GM12892 (cell line): ENCODE results near the gene PAK2. TPM values are rescaled to one million over a fixed set of nuclear protein-coding genes. Genes with fewer than 3 reads are reported as not detected.

ENCODE experiments used
- DNase-seq: peaks from one replicate; pipeline ENCODE4 v3.0.0; 2011; ENCODE audit not compliant: insufficient read length
- FAIRE-seq: peaks from 2 replicates; lab custom pipeline; 2011; peaks lifted over from hg19 to GRCh38; lab: Jason Lieb, UNC
- POLR2A ChIP-seq: IDR thresholded peaks from 2 replicates; pipeline ENCODE4 v1.6.1; 2011; ENCODE audit warnings: low read depth, low read length, control low read depth
- POLR2AphosphoS5 ChIP-seq: IDR thresholded peaks from 2 replicates; pipeline ENCODE4 v1.6.1; 2011; ENCODE audit warnings: low read depth, low read length, control low read depth
- TAF1 ChIP-seq: IDR thresholded peaks from 2 replicates; pipeline ENCODE4 v1.6.1; 2011; ENCODE audit warnings: low read depth, mild to moderate bottlenecking, control low read depth, low read length, borderline replicate concordance
- polyA plus RNA-seq: library from polyadenylated mRNA; unstranded; fragments of >200 nt; gene quantifications from one replicate; pipeline ENCODE4 v1.2.1, GENCODE V29; 2012; ENCODE audit warnings: missing spikeins, inconsistent platforms; ENCODE audit not compliant: missing spikeins

The PAK2 gene
- 30.3 TPM for polyA plus RNA-seq

DNA sequence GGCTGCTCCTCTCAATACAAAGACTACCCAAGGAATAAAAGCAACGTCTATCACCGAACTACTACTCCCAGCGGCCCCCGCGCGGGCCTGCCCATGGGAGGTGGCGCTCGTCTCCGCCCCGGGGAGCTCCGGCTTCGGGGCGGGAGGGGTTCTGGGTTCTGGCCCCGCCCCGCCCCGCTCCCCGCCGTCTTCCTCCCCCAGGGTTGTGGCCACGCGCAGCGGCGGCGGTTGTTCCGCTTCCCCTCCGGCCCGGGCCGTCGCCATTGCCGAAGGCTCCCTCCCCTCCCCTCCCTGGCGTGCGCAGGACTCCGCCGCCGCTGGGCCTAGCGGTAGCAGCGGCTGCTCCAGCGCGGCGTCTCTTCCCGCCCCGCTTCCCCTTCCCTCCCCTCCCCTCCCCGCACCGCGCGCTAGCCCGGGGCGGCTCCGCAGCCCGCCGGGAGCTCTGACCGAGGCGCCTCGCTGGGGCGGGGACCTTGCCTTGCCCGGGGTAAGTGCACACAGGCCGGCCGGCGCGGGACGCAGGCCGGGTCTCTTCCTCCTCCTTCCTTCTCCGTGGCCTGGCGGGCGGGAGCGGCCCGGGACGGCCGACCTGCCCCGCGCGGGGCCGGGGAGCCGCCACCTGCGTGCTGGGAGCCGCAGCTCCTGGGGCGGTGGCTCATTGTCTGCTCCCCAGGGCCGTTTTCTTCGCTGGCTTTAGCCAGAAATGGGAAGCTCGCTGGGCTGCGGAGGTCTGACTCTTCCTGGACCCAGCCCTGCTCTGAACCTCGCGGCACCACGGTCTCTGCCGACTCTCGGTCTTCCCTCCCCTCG, at the start of gene PAK2:
Gene PAK2 (plus strand): TSS at position 187 of the 810 bp plus-strand sequence. CDS start 42,790 bp downstream, outside the sequence.
- DNase-seq, result peak; percentile 80
- TF ChIP-seq POLR2A (0 out of 2 replicates have a peak, but pooled peaks have one; percentile 0), TAF1 (peak; percentile 68; the same call in 1 of the 2 replicates), POLR2AphosphoS5 (peak; percentile 61)
- peak; percentile 96 for FAIRE-seq

DNA sequence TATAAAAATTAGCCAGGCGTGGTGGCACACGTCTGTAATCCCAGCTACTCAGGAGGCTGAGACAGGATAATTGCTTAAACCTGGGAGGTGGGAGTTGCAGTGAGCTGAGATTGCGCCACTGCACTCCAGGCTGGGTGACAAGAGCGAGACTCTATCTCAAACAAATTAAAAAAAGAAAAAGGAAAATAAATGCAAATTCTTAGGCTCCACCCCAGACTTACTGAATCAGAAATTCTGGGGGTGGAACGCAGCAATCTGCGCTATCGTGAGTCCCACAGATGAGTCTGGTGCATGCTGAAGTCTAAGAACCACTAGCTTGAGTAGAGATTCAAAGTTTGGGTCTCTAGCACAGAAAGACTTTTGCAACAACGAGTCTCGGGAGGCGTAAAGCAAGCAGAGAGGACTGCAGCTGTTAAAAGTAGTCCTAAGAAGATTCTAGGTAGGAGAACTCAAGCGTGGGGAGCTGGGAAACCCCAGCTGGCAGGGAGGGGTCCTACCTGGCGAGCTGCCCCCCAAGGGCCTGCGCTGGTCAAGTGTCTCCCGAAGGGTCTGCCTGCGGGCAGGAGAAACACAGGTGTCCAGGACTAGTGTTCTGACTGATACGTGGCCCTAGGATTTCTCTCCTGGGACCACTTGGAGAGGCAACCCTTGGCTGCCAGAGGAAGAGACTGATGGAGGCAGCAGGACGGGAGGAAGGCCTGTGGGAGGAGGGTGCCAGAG, 49.6 kb upstream of the PAK2 start:
- DNase-seq (no peak), FAIRE-seq (no peak)
- no peak for TF ChIP-seq TAF1
- no peak for TF ChIP-seq POLR2AphosphoS5
- no peak for TF ChIP-seq POLR2A

DNA sequence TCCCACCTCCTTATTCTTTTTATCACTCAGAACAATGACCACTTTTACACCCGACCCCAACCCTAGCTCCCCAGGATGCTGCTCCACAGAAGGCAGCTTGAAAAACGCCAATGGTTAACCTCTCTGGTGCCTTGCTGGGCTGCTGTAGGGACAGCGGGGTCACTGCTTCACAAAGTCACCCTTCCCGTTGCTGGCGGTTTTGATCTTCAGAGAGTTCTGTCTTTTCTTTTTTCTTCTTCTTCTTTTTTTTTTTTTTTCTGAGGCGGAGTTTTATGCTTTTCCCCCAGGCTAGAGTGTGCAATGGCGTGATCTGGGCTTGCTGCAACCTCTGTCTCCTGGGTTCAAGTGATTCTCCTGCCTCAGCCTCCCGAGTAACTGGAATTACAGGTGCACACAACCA, 48.3 kb upstream of the PAK2 start:
- FAIRE-seq, result no peak
- TF ChIP-seq TAF1, result no peak
- no peak for TF ChIP-seq POLR2AphosphoS5
- no peak for TF ChIP-seq POLR2A

DNA sequence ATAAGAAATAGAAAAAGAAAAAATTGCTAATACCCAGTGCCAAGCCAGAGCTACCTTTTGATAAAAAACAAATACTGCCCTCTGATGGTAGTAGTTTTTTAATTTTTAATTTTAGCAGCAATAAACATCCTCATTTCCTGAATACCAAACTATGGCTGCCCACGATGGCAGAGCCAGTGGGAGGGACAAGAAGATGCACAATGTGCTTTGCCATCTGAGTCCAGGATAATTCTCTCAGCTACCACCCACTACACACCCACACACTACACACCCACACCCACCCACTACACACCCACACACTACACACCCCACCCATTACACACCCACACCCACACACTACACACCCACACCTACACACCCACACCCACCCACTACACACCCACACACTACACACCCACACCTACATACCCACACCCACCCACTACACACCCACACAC, 45.4 kb upstream of the PAK2 start:
- no peak for TF ChIP-seq POLR2A
- no peak for TF ChIP-seq POLR2AphosphoS5
- DNase-seq, result no peak
- FAIRE-seq, result peak; percentile 40

More for the DNA sequence above, 48.3 kb upstream of the PAK2 start:
- DNase-seq, result no peak

DNA sequence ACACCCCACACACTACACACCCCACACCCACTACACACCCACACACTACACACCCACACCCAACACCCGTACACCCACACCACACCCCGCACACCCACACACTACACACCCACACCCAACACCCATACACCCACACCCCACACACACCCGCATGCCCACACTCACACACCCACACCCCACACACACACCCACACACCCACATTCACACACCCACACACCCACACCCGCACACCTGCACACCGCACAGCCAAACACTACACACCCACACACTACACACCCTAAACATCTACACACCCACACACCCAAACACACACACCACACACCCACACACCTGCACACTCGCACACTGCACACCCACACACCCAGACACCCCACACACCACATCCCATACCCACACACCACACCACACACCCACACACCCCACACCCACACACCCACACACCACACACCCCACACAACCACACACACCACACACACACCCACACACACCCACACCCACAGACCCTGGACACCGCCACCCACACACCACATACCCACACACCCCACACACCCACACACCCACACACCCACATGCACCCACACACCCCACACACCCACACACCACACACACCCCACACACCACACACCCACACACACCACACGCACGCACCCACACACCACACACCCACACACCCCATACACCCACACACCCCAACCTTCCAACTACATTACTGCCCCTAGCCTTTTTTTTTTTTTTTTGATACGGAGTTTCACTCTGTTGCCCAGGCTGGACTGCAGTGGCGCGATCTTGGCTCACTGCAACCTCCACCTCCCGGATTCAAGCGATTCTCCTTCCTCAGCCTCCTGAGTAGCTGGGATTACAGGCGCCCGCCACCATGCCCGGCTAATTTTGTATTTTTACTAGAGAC, 44.5 kb upstream of the PAK2 start:
- TF ChIP-seq POLR2A (no peak), TAF1 (no peak), POLR2AphosphoS5 (no peak)
- no peak for FAIRE-seq
- no peak for DNase-seq

DNA sequence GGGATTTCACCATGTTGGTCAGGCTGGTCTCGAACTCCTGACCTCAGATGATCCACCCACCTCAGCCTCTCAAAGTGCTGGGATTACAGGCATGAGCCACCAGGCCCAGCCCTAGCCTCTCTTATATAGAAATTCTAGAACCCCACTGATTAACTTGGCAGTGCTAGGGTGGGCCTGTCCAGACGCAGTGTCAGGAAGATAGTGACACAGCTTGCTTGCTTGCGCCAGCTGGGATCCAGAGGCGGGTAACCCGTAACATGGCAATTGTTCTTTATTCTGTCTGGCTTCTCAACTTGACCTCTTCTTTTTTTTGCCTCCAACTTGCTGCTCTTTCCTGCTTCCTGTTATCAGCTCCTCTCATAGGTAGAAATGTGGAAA, 43.8 kb upstream of the PAK2 start:
- TF ChIP-seq POLR2A, result no peak
- TF ChIP-seq POLR2AphosphoS5, result no peak
- no peak for TF ChIP-seq TAF1
- no peak for FAIRE-seq
- no peak for DNase-seq

DNA sequence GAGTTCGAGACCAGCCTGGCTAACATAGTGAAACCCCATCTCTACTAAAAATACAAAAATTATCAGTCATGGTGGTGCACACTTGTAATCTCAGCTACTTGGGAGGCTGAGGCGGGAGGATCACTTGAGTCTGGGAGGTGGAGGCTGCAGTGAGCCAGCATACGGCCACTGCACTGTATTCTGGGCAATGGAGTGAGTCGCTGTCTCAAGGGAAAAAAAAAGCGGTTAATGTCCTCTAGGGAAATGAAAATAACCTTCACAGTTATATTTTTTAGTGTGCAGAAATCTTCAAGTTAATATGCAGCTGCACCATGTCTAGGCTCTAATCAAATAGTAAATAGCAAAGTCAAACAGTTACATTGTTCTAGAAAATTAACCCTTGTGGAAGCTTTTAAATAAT, 42.4 kb upstream of the PAK2 start:
- no peak for DNase-seq
- TF ChIP-seq POLR2A, result no peak
- no peak for TF ChIP-seq TAF1
- TF ChIP-seq POLR2AphosphoS5, result no peak
- no peak for FAIRE-seq

DNA sequence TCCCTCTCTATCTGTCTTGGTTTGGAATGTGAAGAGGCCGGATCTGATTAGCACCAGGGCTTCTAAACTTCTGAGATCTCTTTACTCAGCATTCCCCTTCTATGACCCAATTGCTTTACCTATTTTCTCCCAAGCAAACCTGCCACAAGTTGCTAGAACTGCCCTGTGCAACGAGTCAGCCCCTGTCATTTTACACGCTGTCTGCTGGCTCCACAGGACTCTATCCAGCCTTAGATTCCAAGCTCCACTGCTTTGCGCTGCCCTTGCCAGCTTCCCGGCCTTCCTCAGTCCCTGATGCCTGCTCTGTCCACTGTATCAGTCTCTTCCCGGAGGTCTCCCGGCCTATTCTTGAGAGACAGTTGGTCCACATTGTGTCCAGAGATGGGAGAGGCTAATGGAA, 39.9 kb upstream of the PAK2 start:
- no peak for TF ChIP-seq TAF1
- TF ChIP-seq POLR2A, result no peak
- no peak for FAIRE-seq
- DNase-seq, result no peak

DNA sequence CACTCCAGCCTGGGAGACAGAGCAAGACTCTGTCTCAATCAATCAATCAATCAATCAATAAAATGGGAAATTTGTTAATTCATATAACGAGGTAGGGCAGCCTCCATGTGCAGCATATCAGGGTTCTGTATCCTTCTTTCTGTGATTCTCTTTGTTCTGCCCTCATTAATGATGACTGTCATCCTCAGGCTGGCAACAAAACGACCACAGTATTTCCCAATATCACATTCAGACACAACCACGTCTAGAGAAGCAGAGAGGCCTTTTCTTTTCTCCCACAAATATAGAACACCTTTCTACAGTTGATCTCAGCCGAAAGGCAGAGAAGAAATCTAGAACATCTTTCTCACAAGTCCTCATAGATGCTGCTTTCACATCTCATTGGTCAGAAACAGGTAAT, 38.9 kb upstream of the PAK2 start:
- FAIRE-seq, result no peak

DNA sequence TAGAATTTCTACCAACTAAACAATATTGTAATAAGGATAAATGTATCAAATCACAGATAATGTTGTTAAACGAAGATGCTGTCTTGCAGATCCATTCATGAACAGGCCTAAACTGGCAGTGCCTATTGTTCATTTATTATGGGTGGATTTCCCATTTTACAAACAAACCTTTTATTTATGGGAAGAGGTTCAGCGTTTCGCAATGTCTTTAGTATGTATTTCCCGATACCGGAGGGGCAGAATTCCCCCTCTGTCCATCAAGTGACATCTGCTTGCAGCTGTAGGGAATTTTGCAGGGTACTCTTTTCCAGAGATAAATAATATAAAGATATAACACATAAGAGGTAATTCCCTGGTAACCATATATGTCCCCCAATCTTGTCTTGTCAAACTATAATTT, 33.3 kb upstream of the PAK2 start:
- DNase-seq (no peak), FAIRE-seq (no peak)
- TF ChIP-seq TAF1 (no peak), POLR2A (no peak), POLR2AphosphoS5 (no peak)

More for the DNA sequence above, 38.9 kb upstream of the PAK2 start:
- DNase-seq, result no peak
- TF ChIP-seq TAF1 (no peak), POLR2AphosphoS5 (no peak), POLR2A (no peak)

DNA sequence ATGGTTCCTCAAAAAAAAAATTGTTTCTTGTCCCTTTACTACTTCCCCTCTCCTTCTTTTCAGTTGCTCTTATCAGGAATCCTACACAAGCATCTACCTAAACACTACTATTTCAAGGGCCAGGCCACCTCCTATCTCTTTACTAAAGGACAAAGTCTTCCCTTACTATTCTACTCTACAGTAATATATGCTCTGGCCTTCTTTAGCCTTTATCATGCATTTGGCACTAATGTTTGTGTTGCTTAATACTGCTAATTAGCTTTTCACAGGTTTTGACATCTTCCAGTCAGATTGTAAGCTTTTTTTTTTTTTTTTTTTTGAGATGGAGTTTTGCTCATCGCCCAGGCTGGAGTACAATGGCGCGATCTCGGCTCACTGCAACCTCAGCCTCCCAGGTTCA, 32.9 kb upstream of the PAK2 start:
- DNase-seq (no peak), FAIRE-seq (no peak)

DNA sequence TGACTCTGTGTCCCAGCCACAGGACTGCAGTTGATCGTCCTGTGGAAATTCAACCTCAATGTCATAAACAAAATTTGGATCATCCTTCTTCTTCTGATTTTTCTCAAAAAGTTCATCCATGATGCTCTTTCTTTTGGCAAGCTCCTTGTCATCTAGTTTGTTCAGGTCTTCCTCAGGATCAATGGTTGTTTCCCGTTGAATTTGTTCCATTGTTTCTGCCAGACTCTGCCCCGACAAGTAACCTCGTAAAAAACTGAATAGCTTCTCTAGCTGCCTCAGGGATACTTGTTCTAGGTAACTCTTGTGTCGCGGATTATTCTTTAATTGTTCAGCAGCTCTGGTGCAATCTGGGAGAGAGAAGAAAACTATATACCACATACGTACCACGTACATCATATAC, 32.1 kb upstream of the PAK2 start:
- DNase-seq, result no peak
- TF ChIP-seq POLR2AphosphoS5 (no peak), TAF1 (no peak), POLR2A (no peak)
- FAIRE-seq, result no peak

More for the DNA sequence above, 32.9 kb upstream of the PAK2 start:
- TF ChIP-seq TAF1 (no peak), POLR2AphosphoS5 (no peak), POLR2A (no peak)
